ENCODE measurements around the gene LGMN. TPM values are rescaled to one million over a fixed set of nuclear protein-coding genes. Genes with fewer than 3 reads are reported as not detected.
"Not testable (repeated sequence)": the region's sequence is repeated elsewhere in the genome, so short reads cannot be mapped to it uniquely, and the experiment has no call there.

LGMN gene
- total RNA-seq, 2 donors from 2014 or later = 20.8 to 41.8 TPM

GRCh38 chr14:92719421-92719820 lies 29.0 kb downstream of the LGMN start:
- Histone ChIP-seq H3K9me3 (no peaks in the 10 kb centered on the region), H3K4me3 (no peak overlapping the region), H3K27ac (no peak overlapping the region), H3K4me1 (peaks cover 10% of the 10 kb centered on the region), H3K36me3 (replicated peaks in 1 of 2; ENCODE audit: insufficient read depth in 1 of 2, low read depth in 2 of 2) (peaks cover 0 to 2% of the 10 kb centered on the region in 2 donors), H3K27me3 (no peaks in the 10 kb centered on the region)
- no peak for TF ChIP-seq POLR2A (IDR thresholded peaks at IDR 0.05)
- TF ChIP-seq, protein P1, sequence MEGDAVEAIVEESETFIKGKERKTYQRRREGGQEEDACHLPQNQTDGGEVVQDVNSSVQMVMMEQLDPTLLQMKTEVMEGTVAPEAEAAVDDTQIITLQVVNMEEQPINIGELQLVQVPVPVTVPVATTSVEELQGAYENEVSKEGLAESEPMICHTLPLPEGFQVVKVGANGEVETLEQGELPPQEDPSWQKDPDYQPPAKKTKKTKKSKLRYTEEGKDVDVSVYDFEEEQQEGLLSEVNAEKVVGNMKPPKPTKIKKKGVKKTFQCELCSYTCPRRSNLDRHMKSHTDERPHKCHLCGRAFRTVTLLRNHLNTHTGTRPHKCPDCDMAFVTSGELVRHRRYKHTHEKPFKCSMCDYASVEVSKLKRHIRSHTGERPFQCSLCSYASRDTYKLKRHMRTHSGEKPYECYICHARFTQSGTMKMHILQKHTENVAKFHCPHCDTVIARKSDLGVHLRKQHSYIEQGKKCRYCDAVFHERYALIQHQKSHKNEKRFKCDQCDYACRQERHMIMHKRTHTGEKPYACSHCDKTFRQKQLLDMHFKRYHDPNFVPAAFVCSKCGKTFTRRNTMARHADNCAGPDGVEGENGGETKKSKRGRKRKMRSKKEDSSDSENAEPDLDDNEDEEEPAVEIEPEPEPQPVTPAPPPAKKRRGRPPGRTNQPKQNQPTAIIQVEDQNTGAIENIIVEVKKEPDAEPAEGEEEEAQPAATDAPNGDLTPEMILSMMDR (IDR thresholded peaks at IDR 0.05) = no peak
- no peak for ATAC-seq
- intact Hi-C loops (cut with DNase I) = no loop called here
- 85 to 95% methylated on average over 2 of the region's 2 CpGs for WGBS, 2 donors
- no peak for DNase-seq

- DNase-seq (no peak), ATAC-seq (no peak)
- H3K4me3 ChIP-seq = no peak overlapping the region
- 91 to 93% methylated on average over 8 of the region's 8 CpGs for WGBS, 2 donors
- no peaks in the 10 kb centered on the region for H3K9me3 ChIP-seq
- H3K4me1 ChIP-seq = peaks cover 10% of the 10 kb centered on the region
- H3K27ac ChIP-seq = no peak overlapping the region
- H3K36me3 ChIP-seq (replicated peaks in 1 of 2; ENCODE audit: insufficient read depth in 1 of 2, low read depth in 2 of 2) = peaks cover 0 to 2% of the 10 kb centered on the region in 2 donors
- H3K27me3 ChIP-seq = no peaks in the 10 kb centered on the region
- intact Hi-C loops (cut with DNase I) = no loop called here
- TF ChIP-seq, protein P1 (IDR thresholded peaks at IDR 0.05) = no peak
Observed at GRCh38 chr14:92718664-92719063, 29.8 kb downstream of the LGMN start.

DNA sequence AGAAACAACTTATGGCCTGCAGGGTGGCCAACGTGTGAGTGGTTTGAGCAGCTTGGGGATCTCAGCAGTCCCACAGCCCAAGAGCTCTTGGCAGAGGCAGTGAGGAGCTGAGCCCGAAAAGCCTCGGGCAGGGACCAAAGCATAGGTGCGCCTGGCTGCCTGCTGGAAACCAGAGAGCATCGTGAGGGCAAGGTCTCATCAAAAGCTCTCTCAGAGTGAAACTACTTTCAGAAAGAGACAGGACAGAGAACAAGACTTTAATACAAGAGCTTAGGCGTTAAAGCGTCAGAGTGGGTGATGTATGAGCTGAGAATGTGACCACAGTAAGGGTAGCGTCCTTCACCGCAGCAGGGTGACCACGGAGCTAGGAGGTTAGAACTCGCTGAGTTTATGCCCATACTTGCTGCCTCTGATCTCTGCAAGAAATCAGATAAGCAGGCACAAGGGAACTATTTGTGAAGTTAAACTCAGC lies 30.8 kb downstream of the LGMN start:
- Histone ChIP-seq H3K9me3 (no peaks in the 10 kb centered on the region), H3K27me3 (no peaks in the 10 kb centered on the region), H3K4me3 (no peak overlapping the region), H3K27ac (no peak overlapping the region), H3K36me3 (replicated peaks in 1 of 2; ENCODE audit: insufficient read depth in 1 of 2, low read depth in 2 of 2) (peaks cover 0 to 2% of the 10 kb centered on the region in 2 donors), H3K4me1 (peaks cover 10% of the 10 kb centered on the region)
- whole genome bisulfite sequencing, 2 donors = 86 to 90% methylated on average over 11 of the region's 11 CpGs
- DNase-seq (no peak), ATAC-seq (no peak)
- intact Hi-C loops (cut with DNase I) = no loop called here
- no peak for TF ChIP-seq POLR2A (IDR thresholded peaks at IDR 0.05)
- TF ChIP-seq, protein P1 (IDR thresholded peaks at IDR 0.05) = no peak

DNA sequence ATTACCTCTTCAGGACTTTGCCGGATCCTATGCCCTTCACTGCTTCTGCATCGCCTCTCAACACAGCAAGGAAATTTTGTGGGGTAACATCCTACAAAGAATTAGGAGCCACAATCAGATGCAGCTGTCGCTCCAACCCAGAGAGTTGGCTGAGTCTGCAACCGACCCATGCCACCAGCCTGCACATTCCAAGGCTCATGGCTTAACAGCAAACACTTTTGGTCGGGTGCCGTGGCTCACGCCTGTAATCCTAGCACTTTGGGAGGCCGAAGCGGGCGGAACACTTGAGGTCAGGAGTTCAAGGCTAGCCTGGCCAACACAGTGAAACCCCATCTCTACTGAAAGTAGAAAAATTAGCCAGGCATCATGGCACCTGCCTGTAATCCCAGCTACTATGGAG lies 32.3 kb downstream of the LGMN start:
- peaks cover 10% of the 10 kb centered on the region for H3K4me1 ChIP-seq
- H3K4me3 ChIP-seq = no peak overlapping the region
- DNase-seq = no peak
- H3K27me3 ChIP-seq = no peaks in the 10 kb centered on the region
- intact Hi-C loops (cut with DNase I) = no loop called here
- peaks cover 0 to 2% of the 10 kb centered on the region in 2 donors for H3K36me3 ChIP-seq (replicated peaks in 1 of 2; ENCODE audit: insufficient read depth in 1 of 2, low read depth in 2 of 2)
- WGBS, 2 donors = 95 to 97% methylated on average over 10 of the region's 10 CpGs
- no peak overlapping the region for H3K27ac ChIP-seq
- TF ChIP-seq, protein P1 (IDR thresholded peaks at IDR 0.05) = no peak
- no peak for TF ChIP-seq POLR2A (IDR thresholded peaks at IDR 0.05)
- no peak for ATAC-seq
- no peaks in the 10 kb centered on the region for H3K9me3 ChIP-seq

DNA sequence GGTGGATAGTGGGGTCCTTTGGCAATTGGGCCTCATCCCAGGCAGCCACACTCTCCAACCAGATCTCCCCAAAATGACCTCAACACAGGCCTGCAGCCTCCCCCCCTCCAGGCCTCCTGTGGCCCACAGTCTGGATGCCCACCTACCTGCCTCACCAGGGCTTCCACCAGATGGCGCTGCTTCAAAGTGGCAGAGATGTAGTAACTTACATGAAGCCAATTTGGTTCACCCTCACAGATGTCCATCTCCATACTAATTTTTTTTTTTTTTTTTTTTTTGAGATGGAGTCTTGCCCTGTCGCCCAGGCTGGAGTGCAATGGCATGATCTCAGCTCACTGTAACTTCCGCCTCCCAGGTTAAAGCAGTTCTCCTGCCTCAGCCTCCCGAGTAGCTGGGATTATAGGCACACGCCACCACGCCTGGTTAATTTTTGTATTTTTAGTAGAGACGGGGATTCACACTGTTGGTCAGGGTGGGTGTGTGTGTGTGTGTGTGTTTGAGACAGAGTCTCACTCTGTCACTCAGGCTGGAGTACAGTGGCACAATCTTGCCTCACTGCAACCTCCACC lies 33.6 kb downstream of the LGMN start:
- TF ChIP-seq, protein P1 (IDR thresholded peaks at IDR 0.05) = peak; percentile 32 to 82 (median 73)
- peak; percentile 55 for ATAC-seq
- H3K4me1 ChIP-seq; H3K36me3 ChIP-seq (replicated peaks in 1 of 2; ENCODE audit: insufficient read depth in 1 of 2, low read depth in 2 of 2); H3K27me3 ChIP-seq; H3K4me3 ChIP-seq; H3K9me3 ChIP-seq; H3K27ac ChIP-seq: not testable (repeated sequence)
- WGBS, 2 donors = 77 to 80% methylated on average over 7 of the region's 7 CpGs
- intact Hi-C loops (cut with DNase I) = loop anchor here (5.0 kb wide), 1 partner anchor 67 kb away; no protein-coding TSS in a partner anchor
- DNase-seq = peak; percentile 77 to 85 (median 79)
